ENCODE results near the gene ADGRB3. TPM values are rescaled to one million over a fixed set of nuclear protein-coding genes. Genes with fewer than 3 reads are reported as not detected.
A peak's percentile ranks its signal among the peaks of the same experiment; 100 is the strongest.

The ADGRB3 gene
- total and polyA plus RNA-seq, 5 donors, result 0.88 to 2.6 (median 1.5) TPM

DNA sequence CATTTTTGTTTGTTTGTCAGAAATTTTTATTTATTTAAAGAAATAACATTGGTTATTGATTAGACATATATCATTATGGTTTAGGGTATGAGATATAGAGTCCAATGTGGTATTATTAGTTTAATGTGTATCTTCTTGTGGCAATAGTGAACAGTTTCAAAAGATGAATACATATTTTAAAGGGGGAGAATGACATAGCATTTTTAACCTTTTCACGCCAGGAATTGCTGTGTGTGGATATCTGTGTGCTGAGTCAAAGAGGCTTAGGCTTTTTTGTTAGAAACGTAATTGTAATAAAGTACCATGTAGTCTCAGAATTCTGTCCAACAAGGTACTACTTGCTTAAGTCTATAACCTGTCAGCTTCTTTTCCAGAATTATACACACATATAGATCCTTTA is 451.6 kb downstream of the ADGRB3 start:
- H3K9me3 ChIP-seq (ENCODE audit: control insufficient read depth, low read length), result no peaks in the 10 kb centered on the region
- no peak for DNase-seq
- H3K27me3 ChIP-seq (ENCODE audit: control insufficient read depth, insufficient read depth), result no peaks in the 10 kb centered on the region
- H3K4me3 ChIP-seq (ENCODE audit: low read length), result no peak overlapping the region
- H3K4me1 ChIP-seq (ENCODE audit: control insufficient read depth, insufficient read depth, low read length), result no peaks in the 10 kb centered on the region
- intact Hi-C loops (cut with DNase I), result no loop called here
- H3K27ac ChIP-seq (ENCODE audit: low read length), result no peak overlapping the region
- 89% methylated on average over 2 of the region's 2 CpGs for WGBS
- ATAC-seq, result no peak

DNA sequence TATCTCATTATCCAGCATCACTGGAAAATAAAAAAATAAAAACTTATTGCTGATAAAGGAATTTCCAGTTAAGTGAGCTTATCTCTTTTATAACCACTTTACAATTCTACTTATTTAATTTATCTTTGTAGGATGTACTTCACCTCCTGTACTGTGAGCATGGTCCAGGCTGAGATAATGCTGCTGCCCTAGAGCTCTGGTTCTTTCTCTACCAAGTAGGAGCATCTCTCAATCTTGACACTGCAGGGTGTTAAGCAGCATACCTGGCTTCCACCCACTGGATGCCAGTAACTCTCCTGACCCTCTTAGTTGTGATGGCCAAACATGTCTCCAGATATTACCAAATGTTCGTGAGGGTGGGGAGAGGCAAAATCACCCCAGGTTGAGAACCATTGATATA is 454.5 kb downstream of the ADGRB3 start:
- Histone ChIP-seq H3K27ac (ENCODE audit: low read length) (no peak overlapping the region), H3K27me3 (ENCODE audit: control insufficient read depth, insufficient read depth) (no peaks in the 10 kb centered on the region), H3K9me3 (ENCODE audit: control insufficient read depth, low read length) (no peaks in the 10 kb centered on the region), H3K4me1 (ENCODE audit: control insufficient read depth, insufficient read depth, low read length) (no peaks in the 10 kb centered on the region), H3K4me3 (ENCODE audit: low read length) (no peak overlapping the region)
- intact Hi-C loops (cut with DNase I), result no loop called here
- ATAC-seq (no peak), DNase-seq (no peak)
- 58% methylated on average over 1 of the region's 1 CpG for WGBS

DNA sequence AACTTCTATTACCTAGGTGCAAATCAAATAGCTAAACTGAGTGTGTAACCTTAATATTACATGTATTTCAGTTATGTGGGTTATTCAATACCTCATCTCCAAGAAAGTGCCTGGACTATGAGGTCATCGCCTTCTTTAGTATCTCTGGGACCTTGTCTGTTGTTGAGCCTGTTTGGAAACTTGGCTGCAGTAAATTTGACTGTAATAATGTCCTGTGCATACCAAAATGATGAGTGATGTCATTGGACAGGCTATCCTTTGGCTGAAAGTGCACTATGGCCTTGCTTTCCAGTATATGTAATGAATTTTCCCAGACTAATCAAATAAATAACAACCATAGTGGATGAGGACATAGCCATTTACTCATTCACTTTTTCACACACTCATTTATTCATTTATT is 455.1 kb downstream of the ADGRB3 start:
- H3K27ac ChIP-seq (ENCODE audit: low read length), result no peak overlapping the region
- no peak overlapping the region for H3K4me3 ChIP-seq (ENCODE audit: low read length)
- no peaks in the 10 kb centered on the region for H3K4me1 ChIP-seq (ENCODE audit: control insufficient read depth, insufficient read depth, low read length)
- no peaks in the 10 kb centered on the region for H3K27me3 ChIP-seq (ENCODE audit: control insufficient read depth, insufficient read depth)
- peak; percentile 33 to 60 for ATAC-seq
- intact Hi-C loops (cut with DNase I), result no loop called here
- H3K9me3 ChIP-seq (ENCODE audit: control insufficient read depth, low read length), result no peaks in the 10 kb centered on the region
- no peak for DNase-seq
- 65% methylated on average over 1 of the region's 1 CpG for WGBS

DNA sequence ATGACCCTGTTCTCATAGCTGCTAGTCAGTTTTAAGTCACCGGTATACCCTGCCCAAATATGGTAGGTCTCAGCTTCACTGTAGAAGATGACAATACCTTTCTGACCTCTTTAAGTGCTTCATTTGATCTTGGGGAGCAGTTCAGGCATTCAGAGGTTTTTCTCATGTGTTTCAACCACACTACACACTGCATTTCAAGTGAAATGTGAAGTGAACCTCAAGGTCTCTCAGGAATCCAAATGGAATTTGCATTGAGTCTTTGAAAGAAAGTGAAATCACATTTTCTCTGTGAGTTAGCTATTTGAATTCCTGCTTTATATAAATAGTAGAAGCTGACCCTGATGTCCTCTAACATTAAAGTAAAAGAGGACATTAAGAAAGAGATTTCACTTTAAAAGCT is 461.6 kb downstream of the ADGRB3 start:
- 53% methylated on average over 1 of the region's 1 CpG for WGBS
- DNase-seq (no peak), ATAC-seq (no peak)
- Histone ChIP-seq H3K27ac (ENCODE audit: low read length) (no peak overlapping the region), H3K4me3 (ENCODE audit: low read length) (no peak overlapping the region), H3K4me1 (ENCODE audit: control insufficient read depth, insufficient read depth, low read length) (no peaks in the 10 kb centered on the region), H3K27me3 (ENCODE audit: control insufficient read depth, insufficient read depth) (no peaks in the 10 kb centered on the region), H3K9me3 (ENCODE audit: control insufficient read depth, low read length) (no peaks in the 10 kb centered on the region)
- intact Hi-C loops (cut with DNase I), result no loop called here

DNA sequence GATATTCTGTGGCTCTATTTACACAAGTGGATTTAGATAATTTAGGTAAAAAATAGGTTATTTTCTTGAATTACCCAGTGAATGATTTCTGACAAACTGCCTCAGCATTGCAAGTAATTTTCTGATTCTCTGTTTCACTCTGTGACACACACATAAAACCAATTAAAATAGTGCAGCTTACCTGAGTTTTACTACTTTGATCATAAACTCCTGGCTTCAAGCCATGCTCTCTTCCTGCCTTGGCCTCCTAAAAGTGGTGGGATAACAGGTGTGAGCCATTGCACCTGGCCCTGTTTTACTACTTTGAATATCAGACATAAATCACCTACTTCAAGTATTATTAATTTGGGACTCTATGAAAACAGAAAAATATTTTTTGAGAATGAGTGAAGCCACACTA is 462.9 kb downstream of the ADGRB3 start:
- H3K27me3 ChIP-seq (ENCODE audit: control insufficient read depth, insufficient read depth), result no peaks in the 10 kb centered on the region
- H3K9me3 ChIP-seq (ENCODE audit: control insufficient read depth, low read length), result no peaks in the 10 kb centered on the region
- H3K27ac ChIP-seq (ENCODE audit: low read length), result no peak overlapping the region
- intact Hi-C loops (cut with DNase I), result no loop called here
- H3K4me3 ChIP-seq (ENCODE audit: low read length), result no peak overlapping the region
- ATAC-seq, result no peak
- DNase-seq, result no peak
- no peaks in the 10 kb centered on the region for H3K4me1 ChIP-seq (ENCODE audit: control insufficient read depth, insufficient read depth, low read length)

DNA sequence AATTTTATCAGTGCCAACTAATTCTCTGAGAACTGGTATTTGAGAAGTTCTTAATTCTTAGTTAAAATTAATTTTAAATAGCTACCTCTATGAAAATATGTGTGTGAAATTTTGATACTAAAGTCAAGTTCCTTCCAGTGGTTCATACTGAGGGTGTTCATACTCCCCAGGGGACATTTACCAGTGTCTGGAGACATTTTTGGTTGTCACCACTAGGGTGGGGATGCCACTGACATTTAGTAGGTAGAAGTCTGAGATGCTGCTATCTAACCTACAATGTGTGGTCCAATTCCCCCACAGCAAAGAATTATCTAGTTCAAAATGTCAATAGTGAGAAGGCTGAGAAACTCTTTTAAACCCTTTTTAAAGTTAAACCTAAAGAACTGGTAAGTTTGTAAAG is 463.8 kb downstream of the ADGRB3 start:
- H3K4me1 ChIP-seq (ENCODE audit: control insufficient read depth, insufficient read depth, low read length), result no peaks in the 10 kb centered on the region
- no peaks in the 10 kb centered on the region for H3K9me3 ChIP-seq (ENCODE audit: control insufficient read depth, low read length)
- no peaks in the 10 kb centered on the region for H3K27me3 ChIP-seq (ENCODE audit: control insufficient read depth, insufficient read depth)
- intact Hi-C loops (cut with DNase I), result no loop called here
- no peak for ATAC-seq
- no peak overlapping the region for H3K4me3 ChIP-seq (ENCODE audit: low read length)
- no peak overlapping the region for H3K27ac ChIP-seq (ENCODE audit: low read length)
- no peak for DNase-seq

DNA sequence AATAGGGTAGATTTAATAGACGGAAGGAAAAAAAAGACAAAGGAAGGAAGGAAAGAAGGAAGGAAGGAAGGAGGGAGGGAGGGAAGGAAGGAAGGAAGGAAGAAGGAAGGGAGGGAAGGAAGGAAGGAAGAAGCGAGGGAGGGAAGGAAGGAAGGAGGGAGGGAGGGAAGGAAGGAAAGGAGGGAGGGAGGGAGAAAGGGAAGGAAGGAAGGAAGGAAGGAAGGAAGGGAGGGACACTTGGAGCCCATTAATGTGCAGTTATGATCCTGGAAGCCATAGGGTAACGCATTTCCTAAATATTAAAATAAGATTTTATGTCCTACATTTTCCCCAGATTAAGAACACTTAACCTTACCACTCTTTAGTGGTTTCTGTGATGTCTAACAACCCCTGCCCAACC is 465.7 kb downstream of the ADGRB3 start:
- Histone ChIP-seq H3K4me1 (ENCODE audit: control insufficient read depth, insufficient read depth, low read length) (no peaks in the 10 kb centered on the region), H3K27me3 (ENCODE audit: control insufficient read depth, insufficient read depth) (no peaks in the 10 kb centered on the region), H3K27ac (ENCODE audit: low read length) (no peak overlapping the region), H3K4me3 (ENCODE audit: low read length) (no peak overlapping the region), H3K9me3 (ENCODE audit: control insufficient read depth, low read length) (no peaks in the 10 kb centered on the region)
- no peak for DNase-seq
- intact Hi-C loops (cut with DNase I), result no loop called here
- 95% methylated on average over 3 of the region's 3 CpGs for WGBS
- ATAC-seq, result no peak

DNA sequence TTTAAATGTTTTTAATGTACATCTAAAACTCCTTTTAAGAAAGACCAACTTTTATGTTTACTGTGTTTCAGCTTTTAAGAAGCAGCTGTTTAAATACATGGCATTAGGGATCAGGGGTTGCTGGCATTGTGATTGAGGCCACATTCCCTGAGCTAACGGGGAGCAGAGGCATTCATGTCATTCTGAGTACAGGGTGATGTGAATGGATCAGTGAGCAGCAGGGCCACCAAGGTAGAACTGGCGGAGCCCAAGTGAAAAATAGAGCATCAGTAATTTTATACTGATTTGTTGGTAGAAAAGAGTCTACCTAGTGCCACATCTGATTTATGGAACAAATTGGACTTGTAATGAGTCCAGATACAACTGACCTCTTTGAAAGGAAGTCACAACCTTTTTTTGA is 467.3 kb downstream of the ADGRB3 start:
- 82% methylated on average over 2 of the region's 2 CpGs for WGBS
- intact Hi-C loops (cut with DNase I), result no loop called here
- Histone ChIP-seq H3K27me3 (ENCODE audit: control insufficient read depth, insufficient read depth) (no peaks in the 10 kb centered on the region), H3K9me3 (ENCODE audit: control insufficient read depth, low read length) (no peaks in the 10 kb centered on the region), H3K4me3 (ENCODE audit: low read length) (no peak overlapping the region), H3K27ac (ENCODE audit: low read length) (no peak overlapping the region), H3K4me1 (ENCODE audit: control insufficient read depth, insufficient read depth, low read length) (no peaks in the 10 kb centered on the region)
- DNase-seq (no peak), ATAC-seq (no peak)

DNA sequence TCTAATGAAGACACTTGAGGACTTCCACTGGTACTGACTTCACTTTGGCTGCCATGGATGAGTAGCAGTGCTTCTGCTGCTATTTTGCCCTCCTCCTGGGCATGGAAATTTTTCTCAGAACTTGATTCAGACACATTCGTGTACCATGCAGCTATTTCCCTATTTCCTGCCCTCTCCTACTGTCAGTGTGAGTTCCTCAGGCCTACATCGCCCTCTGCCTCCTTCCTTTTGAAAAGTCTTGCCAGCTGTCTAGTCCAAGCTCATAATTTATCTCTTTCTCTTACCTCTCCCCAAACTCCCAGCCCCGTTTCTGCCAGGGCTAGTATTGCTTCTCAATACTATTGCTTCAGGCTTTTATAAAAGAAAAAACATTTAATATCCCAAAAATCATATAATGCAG is 470.2 kb downstream of the ADGRB3 start:
- H3K4me3 ChIP-seq (ENCODE audit: low read length), result no peak overlapping the region
- H3K4me1 ChIP-seq (ENCODE audit: control insufficient read depth, insufficient read depth, low read length), result no peaks in the 10 kb centered on the region
- no peaks in the 10 kb centered on the region for H3K27me3 ChIP-seq (ENCODE audit: control insufficient read depth, insufficient read depth)
- ATAC-seq (no peak), DNase-seq (no peak)
- H3K27ac ChIP-seq (ENCODE audit: low read length), result no peak overlapping the region
- WGBS, result 66% methylated on average over 3 of the region's 3 CpGs
- intact Hi-C loops (cut with DNase I), result no loop called here
- no peaks in the 10 kb centered on the region for H3K9me3 ChIP-seq (ENCODE audit: control insufficient read depth, low read length)

DNA sequence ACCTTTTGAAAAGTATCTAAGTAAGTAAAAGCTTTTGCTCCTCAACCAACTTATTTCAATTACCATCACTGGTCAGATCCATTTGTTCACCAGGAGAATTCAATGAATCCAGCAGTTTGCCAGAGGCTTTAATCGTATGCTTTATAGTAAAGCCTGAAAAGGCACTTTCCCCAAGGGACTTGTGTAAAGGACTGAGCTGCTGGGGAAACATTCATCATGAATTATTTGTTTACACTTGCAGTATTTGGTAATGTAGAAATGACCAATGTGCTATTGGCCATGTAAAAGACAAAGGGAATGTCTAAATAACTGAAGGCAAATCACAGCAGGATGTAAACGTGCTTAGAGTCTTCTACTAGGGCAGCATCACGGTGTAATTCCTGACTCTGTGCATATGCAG is 471.4 kb downstream of the ADGRB3 start:
- Histone ChIP-seq H3K4me1 (ENCODE audit: control insufficient read depth, insufficient read depth, low read length) (no peaks in the 10 kb centered on the region), H3K4me3 (ENCODE audit: low read length) (no peak overlapping the region), H3K27ac (ENCODE audit: low read length) (no peak overlapping the region), H3K27me3 (ENCODE audit: control insufficient read depth, insufficient read depth) (no peaks in the 10 kb centered on the region), H3K9me3 (ENCODE audit: control insufficient read depth, low read length) (no peaks in the 10 kb centered on the region)
- 73% methylated on average over 3 of the region's 3 CpGs for WGBS
- DNase-seq (no peak), ATAC-seq (no peak)
- intact Hi-C loops (cut with DNase I), result no loop called here

DNA sequence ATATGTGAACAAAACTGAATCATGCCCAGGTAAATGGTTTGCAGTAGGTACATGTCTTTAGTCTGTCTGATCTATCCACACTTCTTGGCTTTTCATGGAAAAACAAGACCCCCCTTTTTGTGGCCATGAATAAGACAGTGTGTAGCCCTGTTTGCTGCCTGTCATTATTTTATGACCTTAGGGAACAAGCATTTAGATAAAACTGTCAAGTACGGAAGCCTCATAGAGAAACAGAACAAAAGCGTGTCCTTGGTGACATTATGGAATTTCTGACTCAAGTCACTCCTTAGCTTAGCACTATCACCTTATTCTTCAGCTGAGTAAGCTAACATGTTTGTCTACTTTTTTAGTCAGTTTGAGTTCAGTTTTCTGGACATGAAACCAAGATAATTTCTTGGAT is 476.2 kb downstream of the ADGRB3 start:
- no peaks in the 10 kb centered on the region for H3K9me3 ChIP-seq (ENCODE audit: control insufficient read depth, low read length)
- intact Hi-C loops (cut with DNase I), result no loop called here
- no peaks in the 10 kb centered on the region for H3K27me3 ChIP-seq (ENCODE audit: control insufficient read depth, insufficient read depth)
- no peak overlapping the region for H3K27ac ChIP-seq (ENCODE audit: low read length)
- no peak for DNase-seq
- no peaks in the 10 kb centered on the region for H3K4me1 ChIP-seq (ENCODE audit: control insufficient read depth, insufficient read depth, low read length)
- WGBS, result 42% methylated on average over 2 of the region's 2 CpGs
- H3K4me3 ChIP-seq (ENCODE audit: low read length), result no peak overlapping the region
- no peak for ATAC-seq

DNA sequence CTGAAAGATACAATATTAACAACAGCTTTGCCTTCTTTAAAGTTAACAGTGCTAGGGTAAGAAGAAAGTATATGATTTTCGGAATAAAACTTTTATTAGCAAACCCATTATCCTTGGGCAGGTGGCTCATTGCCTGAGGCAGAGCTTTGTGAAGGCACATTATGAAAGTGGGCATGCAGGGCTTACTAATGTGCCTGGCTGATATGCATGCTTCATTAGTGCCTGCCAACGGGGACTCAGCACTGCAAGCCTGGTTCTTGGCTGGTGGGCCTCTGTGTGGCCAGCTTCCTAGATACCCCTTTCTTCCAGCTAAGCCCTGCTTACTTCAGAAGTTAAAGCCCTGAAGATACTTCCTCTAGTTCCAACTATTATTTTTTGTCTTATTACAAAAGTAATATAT is 481.6 kb downstream of the ADGRB3 start:
- 83% methylated on average over 2 of the region's 2 CpGs for WGBS
- intact Hi-C loops (cut with DNase I), result no loop called here
- Histone ChIP-seq H3K27ac (ENCODE audit: low read length) (no peak overlapping the region), H3K9me3 (ENCODE audit: control insufficient read depth, low read length) (no peaks in the 10 kb centered on the region), H3K4me3 (ENCODE audit: low read length) (no peak overlapping the region), H3K4me1 (ENCODE audit: control insufficient read depth, insufficient read depth, low read length) (no peaks in the 10 kb centered on the region), H3K27me3 (ENCODE audit: control insufficient read depth, insufficient read depth) (no peaks in the 10 kb centered on the region)
- ATAC-seq (no peak), DNase-seq (no peak)
